ENCODE data around the gene TUBD1. TPM values are rescaled to one million over a fixed set of nuclear protein-coding genes. Genes with fewer than 3 reads are reported as not detected.

Gene TUBD1
- total and polyA plus RNA-seq, 2 of the 13 experiments (the other 11 are each of a cell fraction or from before 2014, with no cell fraction given): 18.2 to 25.9 TPM

DNA sequence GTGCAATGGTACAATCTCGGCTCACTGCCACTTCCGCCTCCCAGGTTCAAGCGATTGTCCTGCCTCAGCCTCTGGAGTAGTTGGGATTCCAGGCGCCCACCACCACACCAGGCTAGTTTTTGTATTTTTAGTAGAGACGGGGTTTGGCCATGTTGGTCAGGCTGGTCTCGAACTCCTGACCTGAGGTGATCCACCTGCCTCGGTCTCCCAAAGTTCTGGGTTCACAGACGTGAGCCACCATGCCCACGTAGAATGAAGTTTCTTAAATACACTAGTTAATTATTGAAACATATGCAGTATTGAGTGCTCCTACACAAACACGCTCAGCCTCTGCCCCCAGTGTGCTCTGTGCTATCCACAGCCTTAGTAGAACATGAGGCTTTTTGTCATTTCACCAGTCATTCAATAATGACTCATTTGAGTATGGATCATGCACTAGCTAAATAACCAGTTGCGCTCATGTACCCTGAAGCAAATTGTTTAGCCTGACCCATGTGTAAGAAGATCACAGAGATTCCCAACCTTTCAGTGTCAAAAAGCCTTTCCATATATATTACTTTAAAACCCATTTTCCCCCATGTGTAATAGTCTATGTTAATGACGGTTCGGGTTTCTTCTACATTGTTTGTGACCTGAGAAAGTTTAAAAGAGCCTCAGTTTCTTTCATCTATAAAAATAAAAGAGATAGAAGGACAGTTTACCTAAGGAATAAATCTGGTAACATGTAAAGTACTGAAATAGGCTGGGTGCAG lies 49.7 kb downstream of the TUBD1 start (continued):
- TF ChIP-seq SALL2 (CRISPR knock-in tag; IDR thresholded peaks at IDR 0.05): peak; percentile 4; the same call in 1 of the 2 replicates
- TF ChIP-seq GATAD2A (CRISPR knock-in tag; IDR thresholded peaks at IDR 0.05): peak; percentile 86
- no peak for TF ChIP-seq TBP (CRISPR knock-in tag; IDR thresholded peaks at IDR 0.05)
- no peak for TF ChIP-seq EEA1 (CRISPR knock-in tag; IDR thresholded peaks at IDR 0.05; ENCODE audit: borderline replicate concordance)
- TF ChIP-seq ISX (CRISPR knock-in tag; conservative IDR thresholded peaks at IDR 0.05): no peak
- TF ChIP-seq, protein P1, sequence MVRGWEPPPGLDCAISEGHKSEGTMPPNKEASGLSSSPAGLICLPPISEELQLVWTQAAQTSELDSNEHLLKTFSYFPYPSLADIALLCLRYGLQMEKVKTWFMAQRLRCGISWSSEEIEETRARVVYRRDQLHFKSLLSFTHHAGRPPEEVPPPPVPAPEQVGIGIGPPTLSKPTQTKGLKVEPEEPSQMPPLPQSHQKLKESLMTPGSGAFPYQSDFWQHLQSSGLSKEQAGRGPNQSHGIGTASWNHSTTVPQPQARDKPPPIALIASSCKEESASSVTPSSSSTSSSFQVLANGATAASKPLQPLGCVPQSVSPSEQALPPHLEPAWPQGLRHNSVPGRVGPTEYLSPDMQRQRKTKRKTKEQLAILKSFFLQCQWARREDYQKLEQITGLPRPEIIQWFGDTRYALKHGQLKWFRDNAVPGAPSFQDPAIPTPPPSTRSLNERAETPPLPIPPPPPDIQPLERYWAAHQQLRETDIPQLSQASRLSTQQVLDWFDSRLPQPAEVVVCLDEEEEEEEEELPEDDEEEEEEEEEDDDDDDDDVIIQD (CRISPR knock-in tag; IDR thresholded peaks at IDR 0.05; ENCODE audit: low read depth): peak; percentile 38; the same call in 1 of the 2 replicates
- peak; percentile 15 for TF ChIP-seq IRF2 (CRISPR knock-in tag; IDR thresholded peaks at IDR 0.05)
- TF ChIP-seq NR1H2 (CRISPR knock-in tag; IDR thresholded peaks at IDR 0.05; ENCODE audit: borderline replicate concordance, low read depth): no peak
- TF ChIP-seq POGZ (CRISPR knock-in tag; IDR thresholded peaks at IDR 0.05): 0 out of 2 replicates have a peak, but pooled peaks have one; percentile 24
- TF ChIP-seq, protein P2, sequence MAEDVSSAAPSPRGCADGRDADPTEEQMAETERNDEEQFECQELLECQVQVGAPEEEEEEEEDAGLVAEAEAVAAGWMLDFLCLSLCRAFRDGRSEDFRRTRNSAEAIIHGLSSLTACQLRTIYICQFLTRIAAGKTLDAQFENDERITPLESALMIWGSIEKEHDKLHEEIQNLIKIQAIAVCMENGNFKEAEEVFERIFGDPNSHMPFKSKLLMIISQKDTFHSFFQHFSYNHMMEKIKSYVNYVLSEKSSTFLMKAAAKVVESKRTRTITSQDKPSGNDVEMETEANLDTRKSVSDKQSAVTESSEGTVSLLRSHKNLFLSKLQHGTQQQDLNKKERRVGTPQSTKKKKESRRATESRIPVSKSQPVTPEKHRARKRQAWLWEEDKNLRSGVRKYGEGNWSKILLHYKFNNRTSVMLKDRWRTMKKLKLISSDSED (CRISPR knock-in tag; IDR thresholded peaks at IDR 0.05): no peak
- TF ChIP-seq ZNF570 (CRISPR knock-in tag; IDR thresholded peaks at IDR 0.05; ENCODE audit: borderline replicate concordance): no peak
- no peak for TF ChIP-seq HOXA7 (CRISPR knock-in tag; IDR thresholded peaks at IDR 0.05)
- TF ChIP-seq, protein P3, sequence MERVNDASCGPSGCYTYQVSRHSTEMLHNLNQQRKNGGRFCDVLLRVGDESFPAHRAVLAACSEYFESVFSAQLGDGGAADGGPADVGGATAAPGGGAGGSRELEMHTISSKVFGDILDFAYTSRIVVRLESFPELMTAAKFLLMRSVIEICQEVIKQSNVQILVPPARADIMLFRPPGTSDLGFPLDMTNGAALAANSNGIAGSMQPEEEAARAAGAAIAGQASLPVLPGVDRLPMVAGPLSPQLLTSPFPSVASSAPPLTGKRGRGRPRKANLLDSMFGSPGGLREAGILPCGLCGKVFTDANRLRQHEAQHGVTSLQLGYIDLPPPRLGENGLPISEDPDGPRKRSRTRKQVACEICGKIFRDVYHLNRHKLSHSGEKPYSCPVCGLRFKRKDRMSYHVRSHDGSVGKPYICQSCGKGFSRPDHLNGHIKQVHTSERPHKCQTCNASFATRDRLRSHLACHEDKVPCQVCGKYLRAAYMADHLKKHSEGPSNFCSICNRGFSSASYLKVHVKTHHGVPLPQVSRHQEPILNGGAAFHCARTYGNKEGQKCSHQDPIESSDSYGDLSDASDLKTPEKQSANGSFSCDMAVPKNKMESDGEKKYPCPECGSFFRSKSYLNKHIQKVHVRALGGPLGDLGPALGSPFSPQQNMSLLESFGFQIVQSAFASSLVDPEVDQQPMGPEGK (CRISPR knock-in tag; IDR thresholded peaks at IDR 0.05): peak; percentile 82
- TF ChIP-seq ZNF746 (CRISPR knock-in tag; IDR thresholded peaks at IDR 0.05): no peak; the same call in 1 of the 2 replicates
- TF ChIP-seq ZNF550 (CRISPR knock-in tag; IDR thresholded peaks at IDR 0.05; ENCODE audit: borderline replicate concordance): no peak
- TF ChIP-seq, protein P4, sequence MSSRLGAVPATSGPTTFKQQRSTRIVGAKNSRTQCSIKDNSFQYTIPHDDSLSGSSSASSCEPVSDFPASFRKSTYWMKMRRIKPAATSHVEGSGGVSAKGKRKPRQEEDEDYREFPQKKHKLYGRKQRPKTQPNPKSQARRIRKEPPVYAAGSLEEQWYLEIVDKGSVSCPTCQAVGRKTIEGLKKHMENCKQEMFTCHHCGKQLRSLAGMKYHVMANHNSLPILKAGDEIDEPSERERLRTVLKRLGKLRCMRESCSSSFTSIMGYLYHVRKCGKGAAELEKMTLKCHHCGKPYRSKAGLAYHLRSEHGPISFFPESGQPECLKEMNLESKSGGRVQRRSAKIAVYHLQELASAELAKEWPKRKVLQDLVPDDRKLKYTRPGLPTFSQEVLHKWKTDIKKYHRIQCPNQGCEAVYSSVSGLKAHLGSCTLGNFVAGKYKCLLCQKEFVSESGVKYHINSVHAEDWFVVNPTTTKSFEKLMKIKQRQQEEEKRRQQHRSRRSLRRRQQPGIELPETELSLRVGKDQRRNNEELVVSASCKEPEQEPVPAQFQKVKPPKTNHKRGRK (CRISPR knock-in tag; IDR thresholded peaks at IDR 0.05): 0 out of 2 replicates have a peak, but pooled peaks have one; percentile 58
- TF ChIP-seq ZFP90 (CRISPR knock-in tag; IDR thresholded peaks at IDR 0.05; ENCODE audit: borderline replicate concordance): no peak
- TF ChIP-seq ZFX (CRISPR knock-in tag; IDR thresholded peaks at IDR 0.05; ENCODE audit: low read depth): peak; percentile 14; the same call in 1 of the 2 replicates
- TF ChIP-seq NR2F1 (CRISPR knock-in tag; IDR thresholded peaks at IDR 0.05): peak in 1 of 2 experiments; percentile 49; a peak in 1 of 4 replicates
- no peak for TF ChIP-seq SMAD1 (CRISPR knock-in tag; IDR thresholded peaks at IDR 0.05; ENCODE audit: borderline replicate concordance, low read depth)
- 0 out of 2 replicates have a peak, but pooled peaks have one; percentile 25 for TF ChIP-seq ZNF367 (CRISPR knock-in tag; IDR thresholded peaks at IDR 0.05; ENCODE audit: borderline replicate concordance)
